Measurements from ENCODE around the gene NRCAM. TPM values are rescaled to one million over a fixed set of nuclear protein-coding genes. Genes with fewer than 3 reads are reported as not detected.
"Not testable (repeated sequence)": the region's sequence is repeated elsewhere in the genome, so short reads cannot be mapped to it uniquely, and the experiment has no call there.

NRCAM gene
- total RNA-seq, 4 donors from 2014 or later = 0.77 to 30.3 (median 2.0) TPM; not detected in 1

DNA sequence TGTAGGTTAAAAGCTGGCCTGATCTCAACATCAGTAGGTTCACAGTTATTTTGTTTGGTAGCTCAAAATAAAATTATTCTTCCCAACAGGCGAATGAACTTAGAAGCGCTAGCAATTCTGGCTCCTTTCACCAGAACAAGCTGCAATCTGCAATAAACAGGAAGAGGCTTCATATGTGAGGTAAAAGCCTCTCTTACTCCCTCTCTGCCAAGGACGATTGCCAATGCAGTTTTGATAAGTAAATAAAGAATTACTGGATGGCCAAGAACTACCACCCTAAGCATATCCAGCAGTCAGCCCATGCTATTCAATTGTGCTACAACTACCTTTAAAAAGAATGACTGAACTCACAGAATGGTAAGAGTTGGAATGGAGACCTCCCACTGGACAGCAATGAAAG is 176.1 kb downstream of the NRCAM start:
- no peak for TF ChIP-seq POLR2A (IDR thresholded peaks at IDR 0.05)
- TF ChIP-seq CTCF (IDR thresholded peaks at IDR 0.05) = no peak
- H3K4me1 ChIP-seq = no peaks in the 10 kb centered on the region
- no peak overlapping the region for H3K27ac ChIP-seq
- no peak overlapping the region for H3K4me3 ChIP-seq
- H3K9me3 ChIP-seq = no peaks in the 10 kb centered on the region
- intact Hi-C loops (cut with DNase I; ENCODE audit: low total_unique reads) = no loop called here
- no peak for DNase-seq
- H3K27me3 ChIP-seq = no peaks in the 10 kb centered on the region
- no peaks in the 10 kb centered on the region for H3K36me3 ChIP-seq

- intact Hi-C loops (cut with DNase I; ENCODE audit: low total_unique reads) = no loop called here
- H3K9me3 ChIP-seq = no peaks in the 10 kb centered on the region
- H3K36me3 ChIP-seq = no peaks in the 10 kb centered on the region
- H3K4me3 ChIP-seq = no peak overlapping the region
- no peak for DNase-seq
- no peaks in the 10 kb centered on the region for H3K27me3 ChIP-seq
- H3K27ac ChIP-seq = no peak overlapping the region
- no peak for TF ChIP-seq POLR2A (IDR thresholded peaks at IDR 0.05)
- TF ChIP-seq CTCF (IDR thresholded peaks at IDR 0.05) = no peak
- no peaks in the 10 kb centered on the region for H3K4me1 ChIP-seq
These were observed 177.5 kb downstream of the NRCAM start for GRCh38 chr7:108278776-108279175.

DNA sequence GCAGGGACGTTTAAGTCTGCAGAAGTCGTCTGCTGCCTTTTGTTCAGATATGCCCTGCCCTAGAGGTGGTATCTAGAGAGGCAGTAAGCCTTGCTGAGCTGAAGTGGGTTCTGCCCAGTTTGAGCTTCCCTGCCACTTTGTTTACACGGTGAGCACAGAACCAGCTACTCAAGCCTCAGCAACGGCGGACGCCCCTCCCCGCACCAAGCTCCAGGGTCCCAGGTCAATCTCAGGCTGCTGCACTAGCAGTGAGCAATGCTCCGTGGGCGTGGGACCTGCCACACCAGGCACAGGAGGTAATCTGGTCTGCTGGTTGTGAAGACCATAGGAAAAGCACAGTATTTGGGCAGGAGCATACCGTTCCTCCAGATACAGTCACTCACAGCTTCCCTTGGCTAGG is 178.0 kb downstream of the NRCAM start:
- no peaks in the 10 kb centered on the region for H3K27me3 ChIP-seq
- intact Hi-C loops (cut with DNase I; ENCODE audit: low total_unique reads) = no loop called here
- no peaks in the 10 kb centered on the region for H3K9me3 ChIP-seq
- H3K4me1 ChIP-seq = no peaks in the 10 kb centered on the region
- no peak overlapping the region for H3K27ac ChIP-seq
- no peaks in the 10 kb centered on the region for H3K36me3 ChIP-seq
- no peak overlapping the region for H3K4me3 ChIP-seq
- TF ChIP-seq CTCF (IDR thresholded peaks at IDR 0.05) = no peak
- no peak for TF ChIP-seq POLR2A (IDR thresholded peaks at IDR 0.05)
- no peak for DNase-seq

GRCh38 chr7:108274447-108274846 is 181.8 kb downstream of the NRCAM start:
- not testable (repeated sequence) for H3K36me3 ChIP-seq

DNA sequence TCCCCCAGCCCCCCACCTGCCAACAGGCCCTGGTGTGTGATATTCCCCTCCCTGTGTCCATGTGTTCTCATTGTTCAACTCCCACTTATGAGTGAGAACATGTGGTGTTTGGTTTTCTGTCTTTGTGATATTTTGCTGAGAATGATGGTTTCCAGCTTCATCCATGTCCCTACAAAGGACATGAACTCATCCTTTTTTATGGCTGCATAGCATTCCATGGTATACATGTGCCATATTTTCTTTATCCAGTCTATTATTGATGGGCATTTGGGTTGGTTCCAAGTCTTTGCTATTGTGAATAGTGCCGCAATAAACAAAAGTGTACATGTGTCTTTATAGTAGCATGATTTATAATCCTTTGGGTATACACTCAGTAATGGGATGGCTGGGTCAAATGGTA is 183.3 kb downstream of the NRCAM start:
- H3K9me3 ChIP-seq; H3K27ac ChIP-seq; H3K4me1 ChIP-seq; H3K4me3 ChIP-seq; DNase-seq; H3K36me3 ChIP-seq; H3K27me3 ChIP-seq; intact Hi-C loops (cut with DNase I; ENCODE audit: low total_unique reads): not testable (repeated sequence)

More at GRCh38 chr7:108274447-108274846, 181.8 kb downstream of the NRCAM start:
- H3K4me1 ChIP-seq; H3K9me3 ChIP-seq; intact Hi-C loops (cut with DNase I; ENCODE audit: low total_unique reads); H3K4me3 ChIP-seq; H3K27ac ChIP-seq; H3K27me3 ChIP-seq; DNase-seq: not testable (repeated sequence)

- DNase-seq = no peak
- no peaks in the 10 kb centered on the region for H3K9me3 ChIP-seq
- no peak overlapping the region for H3K27ac ChIP-seq
- no peaks in the 10 kb centered on the region for H3K27me3 ChIP-seq
- H3K4me1 ChIP-seq = no peaks in the 10 kb centered on the region
- no peak overlapping the region for H3K4me3 ChIP-seq
- TF ChIP-seq CTCF (IDR thresholded peaks at IDR 0.05) (no peak), POLR2A (IDR thresholded peaks at IDR 0.05) (no peak)
- no peaks in the 10 kb centered on the region for H3K36me3 ChIP-seq
- intact Hi-C loops (cut with DNase I; ENCODE audit: low total_unique reads) = no loop called here
These were observed 185.7 kb downstream of the NRCAM start for GRCh38 chr7:108270385-108271015.
